ENCODE measurements around the gene PON2.
"Not testable (repeated sequence)": the region's sequence is repeated elsewhere in the genome, so short reads cannot be mapped to it uniquely, and the experiment has no call there.

Gene PON2

GRCh38 chr7:95404316-95404865 is 30.4 kb downstream of the PON2 start:
- Mint-ChIP-seq H3K4me1 (no peaks in the 10 kb centered on the region), H3K27ac (no peak overlapping the region), H3K4me3 (no peak overlapping the region), H3K36me3 (peaks cover 8% of the 10 kb centered on the region), H3K9me3 (no peaks in the 10 kb centered on the region), H3K27me3 (peaks cover 3% of the 10 kb centered on the region)
- no peak for DNase-seq (ENCODE audit: low spot score in 2 of 2)
- no peak for ATAC-seq (ENCODE audit: low read depth)

- Mint-ChIP-seq H3K36me3 (peaks cover 2% of the 10 kb centered on the region), H3K9me3 (no peaks in the 10 kb centered on the region), H3K27ac (no peak overlapping the region), H3K4me1 (no peaks in the 10 kb centered on the region), H3K4me3 (no peak overlapping the region), H3K27me3 (peaks cover 21% of the 10 kb centered on the region)
- DNase-seq (ENCODE audit: low spot score in 2 of 2) (no peak), ATAC-seq (ENCODE audit: low read depth) (no peak)
Observed at GRCh38 chr7:95398155-95398940, 36.5 kb downstream of the PON2 start.

- no peak overlapping the region for H3K27ac Mint-ChIP-seq
- H3K27me3 Mint-ChIP-seq = peaks cover 24% of the 10 kb centered on the region
- no peaks in the 10 kb centered on the region for H3K9me3 Mint-ChIP-seq
- H3K4me3 Mint-ChIP-seq = no peak overlapping the region
- H3K4me1 Mint-ChIP-seq = no peaks in the 10 kb centered on the region
- peaks cover 2% of the 10 kb centered on the region for H3K36me3 Mint-ChIP-seq
- ATAC-seq (ENCODE audit: low read depth) (no peak), DNase-seq (ENCODE audit: low spot score in 2 of 2) (no peak)
Observed at GRCh38 chr7:95397381-95397780, 37.4 kb downstream of the PON2 start.

GRCh38 chr7:95396136-95397032 is 38.4 kb downstream of the PON2 start, which contains the start of gene PON3:
Gene PON3, minus strand, starts transcription at chr7:95396375. Its CDS starts 25 bp downstream, at chr7:95396350.
- Mint-ChIP-seq H3K27ac (no peak within 1 kb of the TSS), H3K36me3 (no peaks in the 10 kb centered on the region), H3K27me3 (peaks cover 24% of the 10 kb centered on the region), H3K4me3 (peak within 1 kb of the TSS; percentile 59), H3K9me3 (no peaks in the 10 kb centered on the region), H3K4me1 (no peaks in the 10 kb centered on the region)
- ATAC-seq (ENCODE audit: low read depth) = peak; percentile 81
- DNase-seq (ENCODE audit: low spot score in 2 of 2) = peak; percentile 4 to 17

GRCh38 chr7:95395755-95396135 is 39.1 kb downstream of the PON2 start:
- Mint-ChIP-seq H3K27ac (no peak overlapping the region), H3K36me3 (no peaks in the 10 kb centered on the region)
- ATAC-seq (ENCODE audit: low read depth) = no peak

GRCh38 chr7:95394370-95394769 is 40.5 kb downstream of the PON2 start:
- Mint-ChIP-seq H3K27ac (no peak overlapping the region), H3K4me1 (no peaks in the 10 kb centered on the region), H3K4me3 (no peak overlapping the region), H3K9me3 (no peaks in the 10 kb centered on the region), H3K36me3 (no peaks in the 10 kb centered on the region), H3K27me3 (peaks cover 21% of the 10 kb centered on the region)
- ATAC-seq (ENCODE audit: low read depth) (no peak), DNase-seq (ENCODE audit: low spot score in 2 of 2) (no peak)

More at GRCh38 chr7:95395755-95396135, 39.1 kb downstream of the PON2 start:
- peak overlapping the region; percentile 59 for H3K4me3 Mint-ChIP-seq
- no peaks in the 10 kb centered on the region for H3K9me3 Mint-ChIP-seq
- DNase-seq (ENCODE audit: low spot score in 2 of 2) = no peak
- H3K4me1 Mint-ChIP-seq = no peaks in the 10 kb centered on the region
- H3K27me3 Mint-ChIP-seq = peaks cover 24% of the 10 kb centered on the region

- DNase-seq (ENCODE audit: low spot score in 2 of 2) = no peak
Observed at GRCh38 chr7:95391761-95392160, 43.1 kb downstream of the PON2 start.

GRCh38 chr7:95389516-95389915 is 45.3 kb downstream of the PON2 start:
- peaks cover 3% of the 10 kb centered on the region for H3K36me3 Mint-ChIP-seq
- ATAC-seq (ENCODE audit: low read depth) = no peak
- H3K9me3 Mint-ChIP-seq = peaks cover 6% of the 10 kb centered on the region
- DNase-seq (ENCODE audit: low spot score in 2 of 2) = no peak
- no peak overlapping the region for H3K4me3 Mint-ChIP-seq
- peaks cover 15% of the 10 kb centered on the region for H3K27me3 Mint-ChIP-seq
- H3K4me1 Mint-ChIP-seq = no peaks in the 10 kb centered on the region
- no peak overlapping the region for H3K27ac Mint-ChIP-seq

More at GRCh38 chr7:95391761-95392160, 43.1 kb downstream of the PON2 start:
- Mint-ChIP-seq H3K9me3 (peaks cover 4% of the 10 kb centered on the region), H3K4me1 (no peaks in the 10 kb centered on the region), H3K27ac (no peak overlapping the region), H3K4me3 (no peak overlapping the region), H3K36me3 (peaks cover 3% of the 10 kb centered on the region), H3K27me3 (peaks cover 16% of the 10 kb centered on the region)
- no peak for ATAC-seq (ENCODE audit: low read depth)

- not testable (repeated sequence) for H3K4me1 Mint-ChIP-seq; H3K36me3 Mint-ChIP-seq; DNase-seq (ENCODE audit: low spot score in 2 of 2); H3K4me3 Mint-ChIP-seq; H3K27me3 Mint-ChIP-seq; H3K9me3 Mint-ChIP-seq; H3K27ac Mint-ChIP-seq; ATAC-seq (ENCODE audit: low read depth)
Observed at GRCh38 chr7:95379457-95379856, 55.4 kb downstream of the PON2 start.

GRCh38 chr7:95376632-95377400 is 58.0 kb downstream of the PON2 start:
- no peak overlapping the region for H3K4me3 Mint-ChIP-seq
- H3K27me3 Mint-ChIP-seq = peaks cover 9% of the 10 kb centered on the region
- ATAC-seq (ENCODE audit: low read depth) (no peak), DNase-seq (ENCODE audit: low spot score in 2 of 2) (no peak)
- H3K27ac Mint-ChIP-seq = no peak overlapping the region
- H3K9me3 Mint-ChIP-seq = peaks cover 5% of the 10 kb centered on the region
- peaks cover 2% of the 10 kb centered on the region for H3K36me3 Mint-ChIP-seq
- H3K4me1 Mint-ChIP-seq = no peaks in the 10 kb centered on the region

GRCh38 chr7:95375591-95376257 is 59.1 kb downstream of the PON2 start:
- no peak for ATAC-seq (ENCODE audit: low read depth)
- no peak for DNase-seq (ENCODE audit: low spot score in 2 of 2)
- H3K4me1 Mint-ChIP-seq = no peaks in the 10 kb centered on the region
- H3K27ac Mint-ChIP-seq = no peak overlapping the region
- H3K36me3 Mint-ChIP-seq = peaks cover 2% of the 10 kb centered on the region
- peaks cover 9% of the 10 kb centered on the region for H3K27me3 Mint-ChIP-seq
- H3K9me3 Mint-ChIP-seq = peaks cover 5% of the 10 kb centered on the region
- H3K4me3 Mint-ChIP-seq = no peak overlapping the region

GRCh38 chr7:95373323-95373722 is 61.5 kb downstream of the PON2 start:
- Mint-ChIP-seq H3K27me3 (peaks cover 6% of the 10 kb centered on the region), H3K4me1 (no peaks in the 10 kb centered on the region), H3K9me3 (peaks cover 2% of the 10 kb centered on the region), H3K4me3 (no peak overlapping the region), H3K36me3 (peaks cover 2% of the 10 kb centered on the region), H3K27ac (no peak overlapping the region)
- DNase-seq (ENCODE audit: low spot score in 2 of 2) (no peak), ATAC-seq (ENCODE audit: low read depth) (no peak)

GRCh38 chr7:95368235-95368634 is 66.6 kb downstream of the PON2 start:
- Mint-ChIP-seq H3K4me3 (no peak overlapping the region), H3K27ac (no peak overlapping the region), H3K36me3 (no peaks in the 10 kb centered on the region), H3K9me3 (no peaks in the 10 kb centered on the region), H3K4me1 (no peaks in the 10 kb centered on the region), H3K27me3 (peaks cover 2% of the 10 kb centered on the region)
- DNase-seq (ENCODE audit: low spot score in 2 of 2) (no peak), ATAC-seq (ENCODE audit: low read depth) (no peak)

Data from memory B cell (primary cell).